ENCODE measurements around the gene ATP6V0C. TPM values are rescaled to one million over a fixed set of nuclear protein-coding genes. Genes with fewer than 3 reads are reported as not detected.

Gene ATP6V0C
- total and polyA plus RNA-seq, 2 of the 13 experiments (the other 11 are each of a cell fraction or from before 2014, with no cell fraction given) = 10.4 to 20.1 TPM

- TF ChIP-seq, protein P1, sequence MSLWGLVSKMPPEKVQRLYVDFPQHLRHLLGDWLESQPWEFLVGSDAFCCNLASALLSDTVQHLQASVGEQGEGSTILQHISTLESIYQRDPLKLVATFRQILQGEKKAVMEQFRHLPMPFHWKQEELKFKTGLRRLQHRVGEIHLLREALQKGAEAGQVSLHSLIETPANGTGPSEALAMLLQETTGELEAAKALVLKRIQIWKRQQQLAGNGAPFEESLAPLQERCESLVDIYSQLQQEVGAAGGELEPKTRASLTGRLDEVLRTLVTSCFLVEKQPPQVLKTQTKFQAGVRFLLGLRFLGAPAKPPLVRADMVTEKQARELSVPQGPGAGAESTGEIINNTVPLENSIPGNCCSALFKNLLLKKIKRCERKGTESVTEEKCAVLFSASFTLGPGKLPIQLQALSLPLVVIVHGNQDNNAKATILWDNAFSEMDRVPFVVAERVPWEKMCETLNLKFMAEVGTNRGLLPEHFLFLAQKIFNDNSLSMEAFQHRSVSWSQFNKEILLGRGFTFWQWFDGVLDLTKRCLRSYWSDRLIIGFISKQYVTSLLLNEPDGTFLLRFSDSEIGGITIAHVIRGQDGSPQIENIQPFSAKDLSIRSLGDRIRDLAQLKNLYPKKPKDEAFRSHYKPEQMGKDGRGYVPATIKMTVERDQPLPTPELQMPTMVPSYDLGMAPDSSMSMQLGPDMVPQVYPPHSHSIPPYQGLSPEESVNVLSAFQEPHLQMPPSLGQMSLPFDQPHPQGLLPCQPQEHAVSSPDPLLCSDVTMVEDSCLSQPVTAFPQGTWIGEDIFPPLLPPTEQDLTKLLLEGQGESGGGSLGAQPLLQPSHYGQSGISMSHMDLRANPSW (CRISPR knock-in tag; IDR thresholded peaks at IDR 0.05; ENCODE audit: borderline replicate concordance) = no peak; the same call in 1 of the 2 replicates
- peak; percentile 84 for TF ChIP-seq HOXA5 (CRISPR knock-in tag; IDR thresholded peaks at IDR 0.05)
- TF ChIP-seq ZNF644 (CRISPR knock-in tag; IDR thresholded peaks at IDR 0.05; ENCODE audit: low read depth) = no peak
- peak; percentile 76 for TF ChIP-seq ZFY (CRISPR knock-in tag; IDR thresholded peaks at IDR 0.05)
- peak; percentile 47 for TF ChIP-seq DMAP1 (CRISPR knock-in tag; IDR thresholded peaks at IDR 0.05)
- no peak for TF ChIP-seq SIX1 (CRISPR knock-in tag; IDR thresholded peaks at IDR 0.05; ENCODE audit: borderline replicate concordance)
- no peak for TF ChIP-seq SP5 (CRISPR knock-in tag; IDR thresholded peaks at IDR 0.05; ENCODE audit: borderline replicate concordance, low read depth)
- TF ChIP-seq, protein P2, sequence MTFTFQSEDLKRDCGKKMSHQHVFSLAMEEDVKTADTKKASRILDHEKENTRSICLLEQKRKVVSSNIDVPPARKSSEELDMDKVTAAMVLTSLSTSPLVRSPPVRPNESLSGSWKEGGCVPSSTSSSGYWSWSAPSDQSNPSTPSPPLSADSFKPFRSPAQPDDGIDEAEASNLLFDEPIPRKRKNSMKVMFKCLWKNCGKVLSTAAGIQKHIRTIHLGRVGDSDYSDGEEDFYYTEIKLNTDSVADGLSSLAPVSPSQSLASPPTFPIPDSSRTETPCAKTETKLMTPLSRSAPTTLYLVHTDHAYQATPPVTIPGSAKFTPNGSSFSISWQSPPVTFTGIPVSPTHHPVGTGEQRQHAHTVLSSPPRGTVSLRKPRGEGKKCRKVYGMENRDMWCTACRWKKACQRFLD (CRISPR knock-in tag; IDR thresholded peaks at IDR 0.05; ENCODE audit: borderline replicate concordance) = 0 out of 2 replicates have a peak, but pooled peaks have one; percentile 14
- no peak for TF ChIP-seq FOSL1 (CRISPR knock-in tag; IDR thresholded peaks at IDR 0.05; ENCODE audit: borderline replicate concordance)
- peak; percentile 97 for TF ChIP-seq ZBTB10 (CRISPR knock-in tag; IDR thresholded peaks at IDR 0.05; ENCODE audit: borderline replicate concordance)
Observed at GRCh38 chr16:2513405-2514332, at the start of gene ATP6V0C (continued).
